ENCODE measurements around the gene GCKR. TPM values are rescaled to one million over a fixed set of nuclear protein-coding genes. Genes with fewer than 3 reads are reported as not detected.
"Not testable (repeated sequence)": the region's sequence is repeated elsewhere in the genome, so short reads cannot be mapped to it uniquely, and the experiment has no call there.

The GCKR gene
- total RNA-seq, 4 donors from 2014 or later = 0.21 to 1.9 (median 0.41) TPM

- H3K36me3 ChIP-seq = no peaks in the 10 kb centered on the region
- no peaks in the 10 kb centered on the region for H3K9me3 ChIP-seq
- 75 to 81% methylated on average over 5 to 6 of the region's 6 CpGs for WGBS, 2 donors
- peak overlapping the region in 2 of 4 donors; percentile 17 to 38 for H3K27ac ChIP-seq
- DNase-seq = no peak
- no peak overlapping the region for H3K4me3 ChIP-seq
- no peak for TF ChIP-seq CTCF (IDR thresholded peaks at IDR 0.05)
- no peak for TF ChIP-seq POLR2A (IDR thresholded peaks at IDR 0.05)
- no peaks in the 10 kb centered on the region for H3K27me3 ChIP-seq
- H3K4me1 ChIP-seq = no peaks in the 10 kb centered on the region
- intact Hi-C loops (cut with DNase I) = no loop called here
Observed at GRCh38 chr2:27544143-27544821, 47.6 kb downstream of the GCKR start.

- H3K4me3 ChIP-seq = no peak overlapping the region
- no peak overlapping the region for H3K27ac ChIP-seq
- 84 to 89% methylated on average over 5 of the region's 5 CpGs for WGBS, 2 donors
- H3K9me3 ChIP-seq = no peaks in the 10 kb centered on the region
- no peaks in the 10 kb centered on the region for H3K27me3 ChIP-seq
- TF ChIP-seq CTCF (IDR thresholded peaks at IDR 0.05) = no peak
- TF ChIP-seq POLR2A (IDR thresholded peaks at IDR 0.05) = no peak
- H3K36me3 ChIP-seq = no peaks in the 10 kb centered on the region
- H3K4me1 ChIP-seq = no peaks in the 10 kb centered on the region
- intact Hi-C loops (cut with DNase I) = no loop called here
- DNase-seq = no peak
Observed at GRCh38 chr2:27545348-27546141, 48.9 kb downstream of the GCKR start.

- WGBS, 2 donors = 57 to 71% methylated on average over 1 of the region's 1 CpG
- H3K27me3 ChIP-seq = peaks cover 0 to 10% (median 0%) of the 10 kb centered on the region in 4 donors
- no peak overlapping the region for H3K4me3 ChIP-seq
- H3K4me1 ChIP-seq = no peaks in the 10 kb centered on the region
- H3K36me3 ChIP-seq = no peaks in the 10 kb centered on the region
- no peak overlapping the region for H3K27ac ChIP-seq
- H3K9me3 ChIP-seq = no peaks in the 10 kb centered on the region
- TF ChIP-seq CTCF (IDR thresholded peaks at IDR 0.05) = no peak
- TF ChIP-seq POLR2A (IDR thresholded peaks at IDR 0.05) = no peak
- DNase-seq = no peak
- intact Hi-C loops (cut with DNase I) = no loop called here
Observed at GRCh38 chr2:27549303-27549702, 52.7 kb downstream of the GCKR start.

GRCh38 chr2:27551514-27551913 lies 54.9 kb downstream of the GCKR start:
- Histone ChIP-seq H3K4me3 (no peak overlapping the region), H3K27me3 (peaks cover 0 to 17% (median 0%) of the 10 kb centered on the region in 4 donors), H3K27ac (no peak overlapping the region), H3K4me1 (no peaks in the 10 kb centered on the region), H3K36me3 (no peaks in the 10 kb centered on the region), H3K9me3 (no peaks in the 10 kb centered on the region)
- TF ChIP-seq CTCF (IDR thresholded peaks at IDR 0.05) = no peak
- no peak for TF ChIP-seq POLR2A (IDR thresholded peaks at IDR 0.05)
- intact Hi-C loops (cut with DNase I) = no loop called here
- no peak for DNase-seq
- 100% methylated on average over 1 of the region's 1 CpG for WGBS, 2 donors

GRCh38 chr2:27552941-27553340 lies 56.3 kb downstream of the GCKR start:
- intact Hi-C loops (cut with DNase I) = no loop called here
- Histone ChIP-seq H3K27ac (peak overlapping the region in 2 of 4 donors; percentile 55 to 63), H3K9me3 (no peaks in the 10 kb centered on the region), H3K4me1 (no peaks in the 10 kb centered on the region), H3K36me3 (no peaks in the 10 kb centered on the region), H3K27me3 (peaks cover 0 to 17% (median 0%) of the 10 kb centered on the region in 4 donors), H3K4me3 (no peak overlapping the region)
- TF ChIP-seq CTCF (IDR thresholded peaks at IDR 0.05) (no peak), POLR2A (IDR thresholded peaks at IDR 0.05) (no peak)
- WGBS, 2 donors = 20 to 53% methylated on average over 1 to 2 of the region's 2 CpGs
- DNase-seq = no peak

- H3K4me3 ChIP-seq; DNase-seq; H3K4me1 ChIP-seq; H3K36me3 ChIP-seq; H3K9me3 ChIP-seq; H3K27ac ChIP-seq; intact Hi-C loops (cut with DNase I): not testable (repeated sequence)
- WGBS, 2 donors = 63 to 70% methylated on average over 3 of the region's 3 CpGs
- H3K27me3 ChIP-seq = peaks cover 0 to 20% (median 0%) of the 10 kb centered on the region in 4 donors
Observed at GRCh38 chr2:27554451-27554850, 57.8 kb downstream of the GCKR start.
